HepG2 (cell line): ENCODE data around the gene DIO1.

Experiments used
- ELF1 ChIP-seq: sonication (generic); formaldehyde crosslinking; IDR thresholded peaks from 2 replicates; pipeline ENCODE4 v1.4.0; 2020; ENCODE audit warnings: missing genetic modification reagents
- REXO4 ChIP-seq: sonication (generic); formaldehyde crosslinking; IDR thresholded peaks from 2 replicates; pipeline ENCODE4 v1.8.0; 2022; ENCODE audit warnings: missing genetic modification reagents, mild to moderate bottlenecking, borderline replicate concordance
- SP1 ChIP-seq, 2 experiments: fragments of 450-650 bp in 1 of 2; sonication (generic) in 1 of 2; formaldehyde crosslinking in 1 of 2; IDR thresholded peaks; 2 replicates each; pipeline versions ENCODE4 v1.4.0 to v1.6.1; 2016 to 2020; ENCODE audit warnings: missing genetic modification reagents in 1 of 2
- ZXDC ChIP-seq: sonication (generic); formaldehyde crosslinking; IDR thresholded peaks from 2 replicates; pipeline ENCODE4 v1.5.0; 2020; ENCODE audit warnings: mild to moderate bottlenecking, missing genetic modification reagents

- TF ChIP-seq SP1 (IDR thresholded peaks at IDR 0.05) (no peak), SP1 (CRISPR knock-in tag; IDR thresholded peaks at IDR 0.05) (no peak), REXO4 (CRISPR knock-in tag) (no peak), ZXDC (CRISPR knock-in tag) (no peak), ELF1 (CRISPR knock-in tag) (no peak)
Measured at GRCh38 chr1:53951697-53952096, 57.7 kb downstream of the DIO1 start.
